Stomach (tissue), 4 donors: ENCODE data around the gene ARG2.

Experiments used
- CTCF ChIP-seq, 7 experiments: fragments of 450-650 bp in 4 of 7; fragments of 200-600 bp in 3 of 7; sonication (generic) in 3 of 7; IDR thresholded peaks; one replicate each; pipeline ENCODE4 v1.5.1; 2016 to 2019; ENCODE audit warnings: antibody characterized with exemption in 7 of 7, control low read depth in 2 of 7, mild to moderate bottlenecking in 1 of 7
- EP300 ChIP-seq: sonication (generic); formaldehyde crosslinking; IDR thresholded peaks from one replicate; pipeline ENCODE4 v1.6.1; 2017; ENCODE audit warnings: antibody characterized with exemption
- POLR2A ChIP-seq, 4 donors: fragments of 450-650 bp; IDR thresholded peaks; one replicate each; pipeline ENCODE4 v1.6.1; 2016; ENCODE audit warnings: antibody characterized with exemption in 4 of 4, control low read depth in 2 of 4, mild to moderate bottlenecking in 1 of 4, moderate library complexity in 1 of 4
- POLR2AphosphoS5 ChIP-seq, 3 donors: sonication (generic); formaldehyde crosslinking; IDR thresholded peaks; one replicate each; pipeline ENCODE4 v1.6.1; 2016; ENCODE audit warnings: antibody characterized with exemption in 3 of 3

- TF ChIP-seq CTCF (IDR thresholded peaks at IDR 0.05): no peak
- TF ChIP-seq POLR2AphosphoS5 (IDR thresholded peaks at IDR 0.05): no peak
- TF ChIP-seq EP300: no peak
- no peak for TF ChIP-seq POLR2A (IDR thresholded peaks at IDR 0.05)
These were observed 59.3 kb downstream of the ARG2 start for GRCh38 chr14:67679006-67679405.
